Measurements from ENCODE around the gene OR1J2.
"Not testable (repeated sequence)": the region's sequence is repeated elsewhere in the genome, so short reads cannot be mapped to it uniquely, and the experiment has no call there.

Gene OR1J2, protein sequence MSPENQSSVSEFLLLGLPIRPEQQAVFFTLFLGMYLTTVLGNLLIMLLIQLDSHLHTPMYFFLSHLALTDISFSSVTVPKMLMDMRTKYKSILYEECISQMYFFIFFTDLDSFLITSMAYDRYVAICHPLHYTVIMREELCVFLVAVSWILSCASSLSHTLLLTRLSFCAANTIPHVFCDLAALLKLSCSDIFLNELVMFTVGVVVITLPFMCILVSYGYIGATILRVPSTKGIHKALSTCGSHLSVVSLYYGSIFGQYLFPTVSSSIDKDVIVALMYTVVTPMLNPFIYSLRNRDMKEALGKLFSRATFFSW

DNA sequence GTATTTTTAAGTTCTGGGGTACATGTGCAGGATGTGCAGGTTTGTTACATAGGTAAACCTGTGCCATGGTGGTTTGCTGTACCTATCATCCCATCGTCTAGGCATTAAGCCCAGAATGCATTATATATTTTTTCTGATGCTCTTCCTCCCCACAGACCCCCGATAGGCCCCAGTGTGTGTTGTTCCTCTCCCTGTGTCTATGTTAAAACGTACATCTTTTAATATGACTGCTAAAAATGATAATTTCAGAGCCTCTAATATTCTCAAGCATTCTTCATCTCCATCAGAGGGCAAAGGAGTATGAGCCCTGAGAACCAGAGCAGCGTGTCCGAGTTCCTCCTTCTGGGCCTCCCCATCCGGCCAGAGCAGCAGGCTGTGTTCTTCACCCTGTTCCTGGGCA lies at the start of gene OR1J2:
TSS of gene OR1J2 (plus strand) at position 301 of the 400 bp plus-strand sequence. CDS start at position 301, 0 bp downstream.
- no peak for DNase-seq (ENCODE audit: low read depth in 2 of 2)

DNA sequence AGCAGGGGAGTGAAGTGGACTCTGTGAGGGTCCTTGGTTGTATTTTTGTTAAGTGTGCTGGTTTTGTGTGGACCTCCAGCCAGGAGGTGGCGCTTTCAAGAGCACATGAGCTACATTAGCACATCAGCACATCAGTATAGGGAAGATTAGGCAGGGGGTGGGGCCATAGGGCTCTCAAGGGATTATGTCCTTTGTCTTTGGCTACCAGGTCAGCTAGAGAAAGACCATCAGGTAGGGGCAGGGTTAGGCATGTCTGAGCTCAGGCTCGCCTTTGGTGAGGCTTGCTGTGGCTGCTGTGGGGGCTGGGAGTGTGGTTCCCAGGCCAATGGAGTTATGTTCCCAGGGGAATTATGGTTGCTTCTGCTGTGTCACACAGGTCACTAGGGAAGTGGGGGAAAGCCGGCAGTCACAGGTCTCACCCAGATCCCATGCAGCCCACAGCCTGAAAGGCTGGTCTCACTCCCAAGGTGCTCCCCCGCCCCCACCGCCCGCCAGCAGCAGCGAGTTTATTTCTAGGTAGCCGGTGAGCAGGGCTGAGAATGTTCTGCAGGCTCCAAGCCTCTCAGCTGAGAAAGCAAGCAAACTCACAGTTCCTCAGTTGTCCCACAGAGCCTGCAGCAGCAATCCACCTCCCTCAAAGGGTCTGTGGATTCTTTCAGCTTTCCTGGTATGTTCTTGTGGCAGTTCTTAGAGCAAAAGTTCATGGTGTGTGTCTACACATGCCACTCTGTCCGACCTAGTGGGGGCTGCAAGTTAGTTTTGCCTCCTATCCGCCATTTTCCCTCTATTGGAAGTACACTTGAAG lies 46.6 kb upstream of the OR1J2 start:
- DNase-seq (ENCODE audit: low read depth in 2 of 2), result no peak

DNA sequence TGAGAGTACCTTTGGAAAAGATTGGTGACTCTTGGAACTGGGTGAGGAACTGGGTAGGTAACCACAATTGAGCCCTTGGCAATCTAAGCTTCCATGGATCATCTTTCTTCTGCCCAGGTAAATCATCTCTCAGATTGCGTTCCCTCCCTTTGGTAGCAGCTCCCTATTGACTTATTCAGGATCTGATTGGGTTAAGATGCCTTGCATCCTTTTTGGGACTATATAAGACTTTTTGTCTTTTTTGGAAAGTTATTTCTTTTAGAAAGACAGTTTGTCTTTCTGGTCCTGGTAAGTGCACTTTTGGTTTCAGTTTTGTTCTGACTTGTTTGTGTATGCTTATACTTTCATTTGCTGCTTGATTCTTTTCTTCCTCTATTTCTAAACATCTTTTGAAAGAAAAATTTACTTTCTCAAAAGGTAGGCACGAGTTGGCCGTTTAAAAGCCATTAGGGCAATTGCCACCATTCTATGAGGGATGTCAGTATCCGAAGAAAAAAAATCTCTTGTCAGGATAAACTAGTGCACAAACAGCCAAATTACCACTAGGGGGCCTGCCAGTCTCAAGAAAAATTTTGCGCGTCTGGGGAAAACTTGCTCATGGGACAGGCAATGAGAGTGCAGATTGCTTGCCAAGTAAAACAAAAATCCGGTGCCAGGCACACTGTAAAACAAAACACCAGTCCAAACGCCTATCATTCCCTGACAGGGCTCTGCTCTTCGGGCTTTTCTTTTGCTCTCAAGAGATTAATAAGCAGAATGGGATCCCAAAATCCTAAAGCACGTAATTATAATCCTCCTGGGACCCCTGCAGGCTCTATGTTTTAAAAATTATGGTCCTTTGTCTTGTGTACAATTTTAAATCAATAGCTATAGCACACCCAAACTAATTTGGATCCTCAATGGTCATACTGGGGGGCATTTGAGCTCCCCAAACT lies 45.7 kb upstream of the OR1J2 start:
- DNase-seq (ENCODE audit: low read depth in 2 of 2), result peak; percentile 28 to 44

DNA sequence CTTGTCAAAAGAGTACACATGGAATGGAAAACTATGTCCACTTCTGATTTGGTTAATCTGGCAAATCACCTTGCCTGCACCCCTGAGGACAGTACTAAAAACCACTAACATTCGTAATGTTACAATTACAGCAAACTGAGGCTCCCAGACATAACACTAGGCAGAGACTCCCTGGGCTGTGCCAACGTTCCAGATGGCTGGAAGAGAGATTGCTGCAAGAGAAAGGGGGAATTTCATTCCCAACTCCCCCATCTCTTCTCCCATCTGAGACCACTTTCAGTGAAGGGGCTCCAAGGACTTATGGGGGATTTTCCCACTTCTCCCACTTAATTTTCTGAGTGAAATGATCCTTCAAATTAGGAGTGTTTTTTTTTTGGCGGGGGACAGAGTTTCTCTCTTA lies 44.1 kb upstream of the OR1J2 start:
- DNase-seq (ENCODE audit: low read depth in 2 of 2), result no peak

DNA sequence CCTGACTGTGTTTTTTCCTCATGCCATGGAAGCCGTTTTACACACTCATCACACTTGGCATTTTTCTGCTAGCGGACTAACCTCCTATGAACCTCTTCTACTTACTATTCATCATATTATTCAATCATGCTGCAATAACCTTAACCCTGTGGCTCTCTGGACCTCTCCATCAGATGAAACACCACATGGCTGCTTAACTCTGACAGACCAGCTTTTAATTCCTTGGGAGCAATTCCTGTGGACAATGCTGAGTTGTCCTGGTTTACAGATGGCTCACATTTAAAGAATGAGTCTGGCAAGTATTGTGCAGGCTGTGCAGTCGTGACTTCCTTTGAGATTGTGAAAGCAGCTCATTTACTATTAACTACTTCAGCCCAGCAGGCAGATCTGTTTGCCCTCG lies 41.9 kb upstream of the OR1J2 start:
- no peak for DNase-seq (ENCODE audit: low read depth in 2 of 2)

DNA sequence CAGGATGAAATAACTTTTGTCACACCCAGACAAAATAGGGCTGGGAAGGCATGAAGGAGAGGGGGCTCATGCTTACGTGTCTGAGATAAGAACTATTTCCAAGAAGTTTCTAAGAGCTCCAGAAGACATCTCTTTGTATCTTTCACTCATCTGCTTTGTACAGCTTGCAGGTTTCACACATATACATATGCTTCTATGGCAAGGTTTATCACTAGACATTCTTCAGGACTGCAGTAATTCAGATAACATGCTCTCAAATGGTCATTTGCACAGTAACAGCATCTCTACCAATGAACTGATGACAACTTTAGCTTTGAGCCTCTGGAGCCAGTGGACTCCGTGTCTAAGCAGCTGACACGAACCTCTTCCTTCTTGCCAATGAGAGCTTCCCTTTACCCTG lies 36.0 kb upstream of the OR1J2 start:
- no peak for DNase-seq (ENCODE audit: low read depth in 2 of 2)

DNA sequence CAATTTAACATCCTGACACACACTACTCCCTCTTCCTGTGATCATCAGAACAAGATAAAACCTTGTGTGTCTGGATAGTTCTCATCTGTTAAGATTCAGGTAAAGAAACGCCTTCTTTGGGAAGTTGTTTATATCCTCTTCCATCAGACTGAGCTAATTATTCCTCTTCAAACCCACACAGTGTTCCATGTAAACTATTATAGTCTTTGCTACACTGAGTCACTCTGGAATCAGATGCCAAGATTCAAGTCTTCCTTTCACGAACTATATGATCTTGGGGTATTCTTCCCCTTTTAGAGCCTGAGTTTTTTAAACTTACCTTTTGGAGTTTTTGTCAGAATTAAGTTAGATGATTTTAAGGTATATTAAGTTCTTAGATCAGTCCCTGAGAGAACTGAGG lies 34.9 kb upstream of the OR1J2 start:
- DNase-seq (ENCODE audit: low read depth in 2 of 2), result no peak

DNA sequence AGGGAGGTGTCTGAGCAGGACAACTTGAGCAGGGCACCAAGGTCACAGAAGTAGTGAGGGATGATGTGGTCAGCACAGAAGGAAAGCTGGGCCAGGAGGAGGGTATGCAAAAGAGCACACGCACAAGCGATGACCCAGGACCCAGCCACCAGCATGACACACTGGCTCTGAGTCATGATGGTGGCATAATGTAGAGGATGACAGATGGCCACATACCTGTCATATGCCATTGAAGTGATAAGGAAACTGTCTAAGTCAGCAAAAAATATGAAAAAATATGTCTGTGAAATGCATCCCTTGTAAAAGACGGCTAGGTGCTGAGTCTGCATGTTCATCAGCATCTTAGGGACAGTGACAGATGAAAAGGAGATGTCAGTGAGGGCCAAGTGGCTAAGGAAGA lies 33.3 kb upstream of the OR1J2 start:
- no peak for DNase-seq (ENCODE audit: low read depth in 2 of 2)

DNA sequence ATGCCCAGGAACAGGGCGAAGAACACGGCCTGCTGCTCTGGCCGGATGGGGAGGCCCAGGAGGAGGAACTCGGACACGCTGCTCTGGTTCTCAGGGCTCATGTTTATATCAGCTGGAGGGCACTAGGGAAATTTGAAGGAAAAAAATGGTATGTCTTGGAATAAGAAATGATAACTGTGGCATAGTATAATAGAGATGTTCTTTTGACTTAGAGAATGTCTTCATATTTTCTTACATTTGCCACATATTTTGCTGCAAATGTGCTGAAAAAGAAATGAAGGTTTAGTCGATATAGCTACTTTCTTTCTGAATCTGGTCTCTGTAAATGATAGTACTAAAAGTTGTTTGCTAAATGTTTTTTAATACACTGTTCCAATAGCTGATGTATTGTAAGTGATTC lies 32.8 kb upstream of the OR1J2 start, which contains the start of gene OR1J1:
TSS of gene OR1J1 (minus strand) at position 101 of the 400 bp plus-strand sequence. CDS start at position 101, 0 bp downstream.
- no peak for DNase-seq (ENCODE audit: low read depth in 2 of 2)

DNA sequence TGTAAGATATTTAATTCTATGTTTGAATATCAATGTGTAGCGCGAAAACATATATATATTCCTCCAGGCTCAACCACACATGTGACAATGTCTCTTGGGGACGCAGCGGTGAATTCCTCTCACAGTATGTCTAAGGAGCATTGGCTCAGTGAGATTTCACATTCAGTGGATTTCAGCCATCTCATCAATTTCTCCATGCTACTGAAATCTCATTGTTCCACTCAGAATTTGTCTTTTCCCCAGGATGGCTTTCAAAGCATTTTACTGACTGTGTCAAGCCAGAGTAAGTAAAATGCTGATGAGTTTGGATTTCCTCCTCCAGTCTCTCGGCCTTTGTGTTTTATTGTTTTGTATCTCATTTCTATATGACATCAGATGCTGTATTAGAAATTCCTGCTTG lies 31.5 kb upstream of the OR1J2 start:
- no peak for DNase-seq (ENCODE audit: low read depth in 2 of 2)

DNA sequence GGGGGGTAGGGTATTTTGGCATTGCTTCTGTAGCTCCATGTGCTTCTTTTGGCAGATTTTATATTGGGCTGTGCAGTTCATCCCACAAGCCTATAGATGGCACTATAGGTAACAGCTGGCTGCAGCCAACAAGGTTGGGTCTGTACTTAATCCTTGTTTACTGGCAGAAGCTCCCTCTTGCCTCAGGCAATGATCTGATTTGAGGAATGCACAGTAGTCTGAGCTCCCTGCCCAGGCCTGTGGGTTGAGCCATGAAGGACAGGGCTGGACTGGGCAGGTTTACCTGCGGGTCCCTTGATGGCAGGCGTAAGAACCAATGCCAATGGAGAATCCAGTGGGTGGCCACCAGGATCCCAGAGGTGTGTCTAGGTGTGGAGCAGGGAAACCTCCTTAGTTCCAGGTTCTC lies 11.7 kb upstream of the OR1J2 start:
- DNase-seq (ENCODE audit: low read depth in 2 of 2), result no peak

DNA sequence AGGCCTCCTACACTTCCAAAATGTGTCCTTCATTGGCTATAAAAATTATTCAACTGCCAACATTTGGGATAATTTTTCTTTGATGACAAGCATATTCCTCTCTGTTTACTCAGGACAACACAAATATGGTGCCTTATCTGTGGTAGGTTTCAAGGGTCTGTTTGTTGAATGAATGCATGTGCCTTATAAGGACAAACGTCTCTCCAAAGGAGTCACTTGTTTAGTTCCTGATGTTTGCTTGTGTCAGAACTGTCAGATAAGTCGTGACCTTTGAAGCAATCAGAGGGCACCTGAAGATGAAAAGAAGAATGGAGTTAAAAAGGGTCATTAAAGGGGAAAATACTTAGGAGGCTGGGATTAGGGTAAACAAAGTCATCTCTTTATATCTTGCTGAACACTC lies 3.6 kb upstream of the OR1J2 start:
- DNase-seq (ENCODE audit: low read depth in 2 of 2), result no peak

DNA sequence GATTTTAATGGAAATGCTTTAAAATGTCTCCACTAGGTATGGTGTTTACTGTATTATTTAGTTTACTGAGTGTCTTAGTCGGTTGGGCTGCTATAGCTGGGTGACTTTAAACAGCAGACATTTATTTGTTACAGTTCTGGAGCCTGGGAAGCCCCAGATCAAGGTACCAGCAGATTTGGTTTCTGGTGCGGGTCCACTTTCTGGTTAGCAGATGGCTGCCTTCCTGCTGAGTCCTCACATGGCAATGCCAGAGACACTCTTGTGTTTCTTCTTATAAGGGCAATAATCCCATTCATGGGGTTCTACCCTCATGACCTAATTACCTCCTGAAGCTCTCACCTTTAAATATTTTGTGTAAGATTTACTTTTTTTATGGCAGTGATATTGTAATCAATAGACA lies 7.6 kb downstream of the OR1J2 start:
- DNase-seq (ENCODE audit: low read depth in 2 of 2), result no peak

DNA sequence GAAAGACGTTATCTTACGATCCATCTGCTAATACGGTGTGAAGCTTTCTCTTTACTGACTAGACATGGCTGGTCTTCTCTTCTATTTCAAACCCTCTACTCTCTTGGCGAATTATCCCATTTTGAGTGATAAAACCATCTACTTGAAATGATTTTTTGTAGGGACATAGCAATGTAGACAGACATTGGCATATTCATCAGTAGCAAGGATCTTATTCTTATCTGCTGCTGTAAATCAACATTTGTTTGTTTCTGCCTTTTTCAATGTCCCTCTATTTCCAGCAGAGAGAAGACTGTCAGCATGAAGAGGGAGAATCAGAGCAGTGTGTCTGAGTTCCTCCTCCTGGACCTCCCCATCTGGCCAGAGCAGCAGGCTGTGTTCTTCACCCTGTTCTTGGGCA lies 8.2 kb downstream of the OR1J2 start, which contains the start of gene OR1J4:
TSS of gene OR1J4 (plus strand) at position 301 of the 400 bp plus-strand sequence. CDS start at position 301, 0 bp downstream.
- no peak for DNase-seq (ENCODE audit: low read depth in 2 of 2)

DNA sequence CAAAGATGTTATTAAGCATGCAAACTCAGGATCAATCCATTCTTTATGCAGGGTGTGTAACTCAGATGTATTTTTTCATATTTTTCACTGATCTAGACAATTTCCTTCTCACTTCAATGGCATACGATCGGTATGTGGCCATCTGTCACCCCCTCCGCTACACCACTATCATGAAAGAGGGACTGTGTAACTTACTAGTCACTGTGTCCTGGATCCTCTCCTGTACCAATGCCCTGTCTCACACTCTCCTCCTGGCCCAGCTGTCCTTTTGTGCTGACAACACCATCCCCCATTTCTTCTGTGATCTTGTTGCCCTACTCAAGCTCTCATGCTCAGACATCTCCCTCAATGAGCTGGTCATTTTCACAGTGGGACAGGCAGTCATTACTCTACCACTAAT lies 8.8 kb downstream of the OR1J2 start:
- no peak for DNase-seq (ENCODE audit: low read depth in 2 of 2)

DNA sequence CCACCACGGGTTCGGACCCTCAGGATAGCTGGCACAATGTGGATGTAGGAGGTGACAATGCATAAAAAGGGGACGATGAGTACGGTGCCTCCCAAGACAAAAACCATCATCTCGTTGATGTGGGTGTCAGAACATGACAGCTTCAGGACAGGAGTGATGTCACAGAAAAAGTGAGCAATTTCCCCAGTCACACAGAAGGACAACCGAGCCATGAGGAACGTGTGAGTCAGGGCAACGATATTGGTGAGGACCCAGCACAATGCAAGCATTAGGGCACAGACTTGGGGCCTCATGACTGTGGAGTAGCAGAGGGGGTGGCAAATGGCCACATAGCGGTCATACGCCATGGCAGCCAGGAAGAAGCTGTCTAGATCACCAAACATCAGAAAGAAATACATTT lies 16.0 kb downstream of the OR1J2 start:
- DNase-seq (ENCODE audit: low read depth in 2 of 2), result no peak

DNA sequence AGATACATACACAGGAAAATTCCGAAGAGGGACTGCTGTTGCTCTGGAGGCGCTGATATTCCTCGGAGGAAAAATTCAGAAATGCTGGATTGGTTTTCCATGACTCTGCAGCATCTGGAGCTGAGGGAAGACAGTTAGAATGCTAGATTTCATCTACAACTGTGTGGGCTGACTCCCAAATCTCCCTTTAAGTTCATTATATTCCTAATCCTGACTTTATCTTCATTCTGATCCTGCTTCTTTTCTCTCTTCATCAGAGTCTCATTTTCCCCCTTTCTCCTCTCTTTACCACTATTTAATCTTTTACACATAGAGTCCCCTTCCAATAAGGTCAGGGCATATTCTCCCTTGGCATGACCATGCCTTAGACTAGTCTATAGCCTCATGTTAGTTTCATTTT lies 16.6 kb downstream of the OR1J2 start, which contains the start of gene OR1N1:
TSS of gene OR1N1 (minus strand) at position 101 of the 400 bp plus-strand sequence. CDS start at position 101, 0 bp downstream.
- no peak for DNase-seq (ENCODE audit: low read depth in 2 of 2)

DNA sequence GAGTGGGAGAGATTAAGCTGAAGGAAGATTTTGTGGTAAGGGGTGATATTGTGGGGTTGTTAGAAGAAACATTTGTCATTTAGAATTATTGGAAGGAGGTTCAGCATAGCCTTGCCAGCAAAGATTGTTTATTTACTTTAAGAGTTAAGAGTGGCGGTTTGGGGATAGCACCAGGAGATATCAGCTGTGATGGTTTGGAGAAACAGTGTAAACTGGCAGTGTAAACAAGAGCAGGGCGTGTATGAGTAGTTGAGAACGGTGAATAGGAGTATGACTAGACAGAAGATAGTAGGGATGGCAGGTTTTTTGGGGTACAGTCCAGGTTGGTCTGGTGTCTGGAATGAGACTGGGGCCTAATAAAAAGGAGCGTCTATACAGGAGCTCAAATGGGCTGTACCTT lies 20.6 kb downstream of the OR1J2 start:
- DNase-seq (ENCODE audit: low read depth in 2 of 2), result not testable (repeated sequence)

DNA sequence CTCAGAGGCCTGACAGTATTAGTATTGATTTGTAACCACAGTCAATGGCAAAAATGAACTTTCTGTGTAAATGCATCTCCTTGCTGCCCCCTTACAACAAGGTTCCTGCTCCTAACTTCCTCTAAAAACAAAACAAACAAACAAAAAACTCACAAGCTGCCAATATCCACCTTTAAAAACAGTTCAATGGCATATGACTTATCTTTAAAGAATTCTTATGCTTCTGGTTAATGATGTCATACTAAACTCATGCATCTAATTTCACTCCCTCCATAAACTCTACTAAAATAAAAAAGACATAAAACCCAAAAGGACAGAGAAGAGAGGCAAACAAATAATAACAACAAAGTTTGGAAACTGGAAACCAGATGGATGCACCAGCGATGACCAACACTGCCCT lies 25.5 kb downstream of the OR1J2 start:
- DNase-seq (ENCODE audit: low read depth in 2 of 2), result no peak

DNA sequence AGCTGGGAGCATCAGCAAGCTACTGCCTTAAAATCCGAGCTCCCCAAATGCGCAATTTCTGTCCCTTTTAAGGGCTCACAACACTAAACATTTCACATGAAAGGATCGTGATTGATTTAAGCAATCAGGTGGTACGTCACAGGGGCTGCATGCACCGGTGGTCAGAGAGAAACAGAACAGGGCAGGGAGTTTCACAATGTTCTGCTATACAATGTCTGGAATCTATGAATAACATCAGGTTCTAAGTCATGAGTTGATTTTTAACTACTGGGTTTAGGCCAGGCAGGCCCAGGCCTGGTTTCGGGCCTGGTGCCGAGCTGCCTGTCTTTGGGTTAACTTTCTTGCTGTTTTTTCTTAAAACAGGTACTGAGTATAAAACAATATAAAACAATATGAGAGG lies 26.5 kb downstream of the OR1J2 start:
- DNase-seq (ENCODE audit: low read depth in 2 of 2), result not testable (repeated sequence)

DNA sequence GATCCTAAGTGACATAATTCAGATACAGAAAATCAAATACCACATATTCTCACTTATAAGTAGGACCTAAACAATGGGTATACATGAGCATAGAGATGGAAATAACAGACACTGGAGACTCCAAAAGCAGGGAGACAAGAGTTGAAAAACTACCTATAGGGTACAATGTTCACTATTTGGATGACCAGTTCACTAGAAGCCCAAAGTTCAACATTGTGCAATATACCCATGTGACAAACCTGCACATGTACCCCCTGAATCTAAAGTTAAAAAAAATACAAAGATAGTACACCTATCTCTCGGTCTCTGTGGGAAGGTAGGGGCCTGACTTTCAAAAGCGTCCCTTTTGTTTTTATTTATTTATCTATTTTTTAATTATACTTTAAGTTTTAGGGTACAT lies 28.2 kb downstream of the OR1J2 start:
- DNase-seq (ENCODE audit: low read depth in 2 of 2), result no peak

DNA sequence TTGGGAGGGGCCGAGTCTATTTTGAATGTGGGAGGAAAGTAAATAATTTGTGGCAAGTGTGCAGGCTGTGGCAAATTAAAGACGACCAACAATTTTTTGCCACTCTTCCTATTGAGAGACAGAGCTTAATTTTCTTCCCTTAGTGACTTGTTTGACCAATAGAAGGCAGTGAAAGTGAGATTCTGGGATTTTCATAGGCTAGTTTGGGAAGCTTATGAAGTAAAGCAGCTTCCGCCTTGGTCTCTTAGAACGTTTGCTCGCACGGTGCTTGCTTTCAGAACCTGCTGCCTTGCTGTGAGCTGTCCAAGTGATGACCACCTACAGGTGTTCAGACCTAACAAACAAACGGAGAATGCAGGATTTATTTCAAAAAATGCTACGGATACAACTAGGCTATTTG lies 35.6 kb downstream of the OR1J2 start:
- DNase-seq (ENCODE audit: low read depth in 2 of 2), result no peak

Measured in stimulated activated CD8-positive, alpha-beta memory T cell treated with anti-CD3 and anti-CD28 coated beads, Interleukin-2, amount 100 ng/mL, for 1 hour (primary cell).